Mesodermal cell (in vitro differentiated cells): ENCODE measurements around the gene KREMEN1.
"Not testable (repeated sequence)": the region's sequence is repeated elsewhere in the genome, so short reads cannot be mapped to it uniquely, and the experiment has no call there.

Experiments
- H3K27ac ChIP-seq: 2 replicates; pipeline ENCODE4 v1.7.0; 2013; ENCODE audit warnings: mild to moderate bottlenecking, low read depth, low read length, moderate library complexity; ENCODE audit not compliant: severe bottlenecking
- H3K36me3 ChIP-seq: 2 replicates; pipeline ENCODE4 v1.7.1; 2013; ENCODE audit warnings: mild to moderate bottlenecking, low read length, moderate library complexity; ENCODE audit not compliant: control insufficient read depth, insufficient read depth
- H3K4me1 ChIP-seq: one replicate; pipeline ENCODE4 v1.7.1; 2013; ENCODE audit warnings: mild to moderate bottlenecking, low read length; ENCODE audit not compliant: insufficient read depth, control insufficient read depth, poor library complexity, severe bottlenecking
- H3K4me3 ChIP-seq: 2 replicates; pipeline ENCODE4 v1.7.0; 2013; ENCODE audit warnings: low read length, control low read depth, mild to moderate bottlenecking; ENCODE audit not compliant: insufficient read depth, poor library complexity, severe bottlenecking; ENCODE audit errors: extremely low read depth
- H3K9me3 ChIP-seq: 2 replicates; pipeline ENCODE4 v1.7.1; 2013; ENCODE audit warnings: mild to moderate bottlenecking, low read length, moderate library complexity; ENCODE audit not compliant: control insufficient read depth
- WGBS, 2 experiments: methylation state at CpG; one replicate each; pipeline ENCODE4 v1.1.5; 2013; ENCODE audit warnings: missing lambda C conversion rate in 2 of 2; ENCODE audit not compliant: insufficient coverage in 2 of 2; 5-methylcytosine and 5-hydroxymethylcytosine counted together

The KREMEN1 gene

GRCh38 chr22:29080106-29080975 lies 7.5 kb downstream of the KREMEN1 start:
- Histone ChIP-seq H3K4me3 (no peak overlapping the region), H3K27ac (peak overlapping the region; percentile 54), H3K9me3 (no peaks in the 10 kb centered on the region), H3K4me1 (peaks cover 12% of the 10 kb centered on the region), H3K36me3 (no peaks in the 10 kb centered on the region)
- 91 to 95% methylated on average over 3 to 4 of the region's 7 CpGs for WGBS, 2 experiments

GRCh38 chr22:29081517-29082236 lies 8.8 kb downstream of the KREMEN1 start:
- peaks cover 12% of the 10 kb centered on the region for H3K4me1 ChIP-seq
- no peak overlapping the region for H3K4me3 ChIP-seq
- WGBS, 2 experiments, result 94% methylated on average over 2 of the region's 3 CpGs; no CpG with 5 or more reads in 1 of the 2 experiments
- H3K9me3 ChIP-seq, result no peaks in the 10 kb centered on the region
- H3K27ac ChIP-seq, result no peak overlapping the region
- no peaks in the 10 kb centered on the region for H3K36me3 ChIP-seq

GRCh38 chr22:29082826-29083545 lies 10.2 kb downstream of the KREMEN1 start:
- H3K36me3 ChIP-seq, result no peaks in the 10 kb centered on the region
- H3K9me3 ChIP-seq, result no peaks in the 10 kb centered on the region
- no peak overlapping the region for H3K4me3 ChIP-seq
- no peak overlapping the region for H3K27ac ChIP-seq
- peaks cover 12% of the 10 kb centered on the region for H3K4me1 ChIP-seq
- 83 to 95% methylated on average over 2 of the region's 7 CpGs for WGBS, 2 experiments

GRCh38 chr22:29083576-29083932 lies 10.7 kb downstream of the KREMEN1 start:
- not testable (repeated sequence) for H3K4me3 ChIP-seq, H3K27ac ChIP-seq, H3K9me3 ChIP-seq, H3K36me3 ChIP-seq
- 83 to 96% methylated on average over 7 of the region's 7 CpGs for WGBS, 2 experiments
- peaks cover 12% of the 10 kb centered on the region for H3K4me1 ChIP-seq

GRCh38 chr22:29083933-29084591 lies 11.2 kb downstream of the KREMEN1 start:
- WGBS, 2 experiments, result 65 to 68% methylated on average over 3 to 5 of the region's 5 CpGs
- no peak overlapping the region for H3K27ac ChIP-seq
- no peaks in the 10 kb centered on the region for H3K9me3 ChIP-seq
- peaks cover 12% of the 10 kb centered on the region for H3K4me1 ChIP-seq
- no peaks in the 10 kb centered on the region for H3K36me3 ChIP-seq
- H3K4me3 ChIP-seq, result no peak overlapping the region

- WGBS, 2 experiments, result no CpG with 5 or more reads among the region's 2 CpGs
- Histone ChIP-seq H3K27ac (no peak overlapping the region), H3K9me3 (no peaks in the 10 kb centered on the region), H3K4me1 (peaks cover 12% of the 10 kb centered on the region), H3K36me3 (no peaks in the 10 kb centered on the region), H3K4me3 (no peak overlapping the region)
Measured at GRCh38 chr22:29087012-29087411, 14.2 kb downstream of the KREMEN1 start.

GRCh38 chr22:29088809-29089208 lies 16.0 kb downstream of the KREMEN1 start:
- no peaks in the 10 kb centered on the region for H3K9me3 ChIP-seq
- H3K36me3 ChIP-seq, result no peaks in the 10 kb centered on the region
- H3K4me1 ChIP-seq, result peaks cover 17% of the 10 kb centered on the region
- H3K27ac ChIP-seq, result no peak overlapping the region
- no peak overlapping the region for H3K4me3 ChIP-seq
- 94 to 100% methylated on average over 2 of the region's 3 CpGs for WGBS, 2 experiments

- no peak overlapping the region for H3K27ac ChIP-seq
- WGBS, 2 experiments, result 75 to 96% methylated on average over 3 of the region's 3 CpGs
- no peaks in the 10 kb centered on the region for H3K36me3 ChIP-seq
- no peaks in the 10 kb centered on the region for H3K9me3 ChIP-seq
- H3K4me3 ChIP-seq, result no peak overlapping the region
- peaks cover 13% of the 10 kb centered on the region for H3K4me1 ChIP-seq
Measured at GRCh38 chr22:29089507-29089906, 16.7 kb downstream of the KREMEN1 start.

GRCh38 chr22:29090039-29090438 lies 17.2 kb downstream of the KREMEN1 start:
- Histone ChIP-seq H3K36me3 (no peaks in the 10 kb centered on the region), H3K4me3 (no peak overlapping the region), H3K27ac (no peak overlapping the region), H3K4me1 (peaks cover 13% of the 10 kb centered on the region), H3K9me3 (no peaks in the 10 kb centered on the region)
- 83 to 92% methylated on average over 1 to 2 of the region's 3 CpGs for WGBS, 2 experiments

- H3K9me3 ChIP-seq, result no peaks in the 10 kb centered on the region
- peaks cover 21% of the 10 kb centered on the region for H3K4me1 ChIP-seq
- no peaks in the 10 kb centered on the region for H3K36me3 ChIP-seq
- 88 to 100% methylated on average over 2 to 3 of the region's 4 CpGs for WGBS, 2 experiments
- no peak overlapping the region for H3K27ac ChIP-seq
- H3K4me3 ChIP-seq, result no peak overlapping the region
Measured at GRCh38 chr22:29092243-29092642, 19.4 kb downstream of the KREMEN1 start.
